ENCODE measurements around the gene ZC3H8. TPM values are rescaled to one million over a fixed set of nuclear protein-coding genes. Genes with fewer than 3 reads are reported as not detected.

ZC3H8 gene
- total and polyA plus RNA-seq, 4 experiments from 2014 or later, result 8.4 to 18.9 (median 17.6) TPM

DNA sequence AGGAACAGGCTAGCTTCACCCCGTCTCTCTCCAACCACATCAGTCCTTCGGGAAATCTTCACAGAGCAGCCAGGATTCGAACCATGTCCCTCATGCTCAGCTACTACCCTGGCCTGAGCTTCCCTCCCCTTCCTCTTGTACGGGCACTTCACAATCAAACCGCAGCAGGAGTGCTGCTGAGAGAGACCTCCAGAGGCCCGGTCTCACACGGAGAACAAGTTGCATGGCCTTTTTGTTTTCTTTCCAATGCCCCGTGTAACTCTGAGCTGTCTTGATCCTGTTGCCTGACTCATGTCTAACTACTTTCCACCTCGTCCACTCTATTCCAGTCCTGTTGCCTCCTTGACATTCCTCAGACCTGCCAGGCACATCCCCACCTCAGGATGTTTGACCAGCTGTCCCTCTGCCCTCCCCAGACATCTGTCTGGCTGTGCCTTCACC is 91.3 kb downstream of the ZC3H8 start:
- POLR2A ChIA-PET (ENCODE audit: partially characterized antibody), result no interaction called here
- H3K4me1 Mint-ChIP-seq, result peaks cover 5 to 12% (median 7%) of the 10 kb centered on the region in 4 donors
- H3K27ac Mint-ChIP-seq, result peak overlapping the region in 1 of 7 donors; percentile 5
- CTCF ChIA-PET (ENCODE audit: partially characterized antibody), result no interaction called here
- no peak for DNase-seq
- H3K4me3 Mint-ChIP-seq, result no peak overlapping the region
- intact Hi-C loops (cut with micrococcal nuclease), result no loop called here
- Histone ChIP-seq H3K4me3 (ENCODE audit: low read length in 2 of 2) (no peak overlapping the region), H3K36me3 (ENCODE audit: insufficient read depth, low read length) (no peaks in the 10 kb centered on the region), H3K9me3 (ENCODE audit: control insufficient read depth in 1 of 2, low read length in 2 of 2) (no peaks in the 10 kb centered on the region), H3K27me3 (ENCODE audit: insufficient read depth, low read length) (no peaks in the 10 kb centered on the region), H3K4me1 (ENCODE audit: insufficient read depth, low read length) (no peaks in the 10 kb centered on the region), H3K27ac (ENCODE audit: low read depth, low read length) (no peak overlapping the region)
- no peaks in the 10 kb centered on the region for H3K36me3 Mint-ChIP-seq
- no peaks in the 10 kb centered on the region for H3K27me3 Mint-ChIP-seq
- H3K9me3 Mint-ChIP-seq, result peaks cover 0 to 3% (median 0%) of the 10 kb centered on the region in 8 donors

DNA sequence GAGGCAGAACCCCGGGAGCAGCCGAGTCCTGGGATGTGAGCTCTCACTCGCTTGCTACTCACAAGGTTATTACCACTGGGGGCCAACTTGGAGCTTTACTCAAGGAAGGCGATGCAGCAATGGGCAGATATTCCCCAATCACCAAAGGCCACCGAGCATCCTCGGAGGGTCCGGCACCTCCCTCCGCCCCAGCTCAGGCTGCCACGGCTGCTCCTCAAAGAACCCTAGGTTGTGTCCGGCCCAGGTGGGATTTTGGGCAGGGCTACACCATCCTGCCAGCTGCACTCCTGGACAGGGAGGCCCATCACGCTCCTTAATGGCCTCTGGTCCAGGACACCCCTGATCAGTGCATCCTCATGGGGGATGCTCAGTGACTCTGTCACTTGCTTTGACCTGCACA is 91.9 kb downstream of the ZC3H8 start:
- H3K27me3 ChIP-seq (ENCODE audit: insufficient read depth, low read length), result no peaks in the 10 kb centered on the region
- intact Hi-C loops (cut with micrococcal nuclease), result no loop called here
- H3K9me3 ChIP-seq (ENCODE audit: control insufficient read depth in 1 of 2, low read length in 2 of 2), result no peaks in the 10 kb centered on the region
- H3K4me1 ChIP-seq (ENCODE audit: insufficient read depth, low read length), result no peaks in the 10 kb centered on the region
- Mint-ChIP-seq H3K4me3 (no peak overlapping the region), H3K36me3 (no peaks in the 10 kb centered on the region), H3K4me1 (peaks cover 5 to 10% (median 7%) of the 10 kb centered on the region in 4 donors), H3K27ac (no peak overlapping the region), H3K9me3 (peaks cover 0 to 3% (median 0%) of the 10 kb centered on the region in 8 donors), H3K27me3 (no peaks in the 10 kb centered on the region)
- no peak overlapping the region for H3K27ac ChIP-seq (ENCODE audit: low read depth, low read length)
- no peak overlapping the region for H3K4me3 ChIP-seq (ENCODE audit: low read length in 2 of 2)
- DNase-seq, result no peak
- ChIA-PET CTCF (ENCODE audit: partially characterized antibody) (interaction anchor here (1.4 kb wide), 1 partner anchor 10 kb away, joined by 3 read pairs; no protein-coding TSS in a partner anchor), POLR2A (ENCODE audit: partially characterized antibody) (interaction anchor here (1.0 kb wide), 1 partner anchor 19 kb away, joined by 3 read pairs; no protein-coding TSS in a partner anchor)
- H3K36me3 ChIP-seq (ENCODE audit: insufficient read depth, low read length), result no peaks in the 10 kb centered on the region

DNA sequence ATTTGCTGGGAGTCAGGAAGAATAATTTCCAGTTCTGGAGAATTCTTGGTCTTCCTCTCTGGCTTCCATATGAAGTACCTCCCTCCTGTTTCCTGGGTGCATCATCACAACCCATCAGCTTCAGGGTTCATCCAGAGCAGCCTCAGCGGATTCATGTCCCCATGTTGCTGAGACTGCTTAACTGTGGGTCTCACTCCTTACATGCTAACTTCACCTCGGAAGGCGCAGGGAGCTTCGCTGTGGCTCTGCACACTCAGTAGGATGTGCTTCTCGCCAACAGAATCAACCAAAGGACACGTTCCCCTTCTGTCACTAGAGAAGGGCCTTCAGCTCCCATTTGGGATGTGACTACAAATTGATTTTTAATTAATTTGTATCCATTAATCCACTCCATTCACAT is 92.5 kb downstream of the ZC3H8 start:
- ChIA-PET POLR2A (ENCODE audit: partially characterized antibody) (interaction anchor here (1.0 kb wide), 1 partner anchor 20 kb away, joined by 3 read pairs; no protein-coding TSS in a partner anchor), CTCF (ENCODE audit: partially characterized antibody) (interaction anchor here (1.4 kb wide), 1 partner anchor 10 kb away, joined by 3 read pairs; no protein-coding TSS in a partner anchor)
- Histone ChIP-seq H3K27ac (ENCODE audit: low read depth, low read length) (no peak overlapping the region), H3K4me1 (ENCODE audit: insufficient read depth, low read length) (no peaks in the 10 kb centered on the region), H3K9me3 (ENCODE audit: control insufficient read depth in 1 of 2, low read length in 2 of 2) (no peaks in the 10 kb centered on the region), H3K27me3 (ENCODE audit: insufficient read depth, low read length) (no peaks in the 10 kb centered on the region), H3K36me3 (ENCODE audit: insufficient read depth, low read length) (no peaks in the 10 kb centered on the region), H3K4me3 (ENCODE audit: low read length in 2 of 2) (no peak overlapping the region)
- Mint-ChIP-seq H3K36me3 (no peaks in the 10 kb centered on the region), H3K27me3 (no peaks in the 10 kb centered on the region), H3K4me1 (peaks cover 6 to 12% (median 7%) of the 10 kb centered on the region in 4 donors), H3K27ac (peak overlapping the region in 1 of 7 donors; percentile 29), H3K9me3 (peaks cover 0 to 3% (median 0%) of the 10 kb centered on the region in 8 donors), H3K4me3 (no peak overlapping the region)
- intact Hi-C loops (cut with micrococcal nuclease), result no loop called here
- no peak for DNase-seq

Other genes with a start within 250 kb of the ZC3H8 start
- 10 to 100 TPM; 28.6 to 28.7 TPM for gene TMEM87B, start 199.8 kb downstream of the ZC3H8 start, total RNA-seq
- 10 to 100 TPM; 12.5 to 15.1 TPM for gene TMEM87B, start 199.8 kb downstream of the ZC3H8 start, polyA plus RNA-seq
- gene FBLN7, start 116.7 kb downstream of the ZC3H8 start, total RNA-seq, result 10 to 100 TPM; 34.3 to 37.0 TPM
- 10 to 100 TPM; 29.3 to 41.2 TPM for gene FBLN7, start 116.7 kb downstream of the ZC3H8 start, polyA plus RNA-seq
- gene ZC3H6, start 20.6 kb upstream of the ZC3H8 start, total RNA-seq, result 10 to 100 TPM; 36.8 to 43.2 TPM
- gene ZC3H6, start 20.6 kb upstream of the ZC3H8 start, polyA plus RNA-seq, result 1 to 10 TPM; 4.6 to 7.7 TPM
- gene RGPD8, start 178.6 kb upstream of the ZC3H8 start, total RNA-seq, result 10 to 100 TPM; 30.0 to 30.1 TPM
- gene RGPD8, start 178.6 kb upstream of the ZC3H8 start, polyA plus RNA-seq, result 1 to 10 TPM; 1.9 to 4.7 TPM
- 10 to 100 TPM; 22.3 to 23.3 TPM for gene TTL, start 227.1 kb upstream of the ZC3H8 start, total RNA-seq
- gene TTL, start 227.1 kb upstream of the ZC3H8 start, polyA plus RNA-seq, result 1 to 10 TPM; 1.8 to 5.4 TPM